HG03108 (cell line): ENCODE data around the gene SLC7A5.
"Not testable (repeated sequence)": the region's sequence is repeated elsewhere in the genome, so short reads cannot be mapped to it uniquely, and the experiment has no call there.

Experiments used
- ATAC-seq: cut with Tn5 transposase; IDR thresholded peaks from one replicate; pipeline ENCODE4 v1.9.1; 2021; ENCODE audit warnings: moderate library complexity; ENCODE audit not compliant: unreplicated experiment

The SLC7A5 gene

DNA sequence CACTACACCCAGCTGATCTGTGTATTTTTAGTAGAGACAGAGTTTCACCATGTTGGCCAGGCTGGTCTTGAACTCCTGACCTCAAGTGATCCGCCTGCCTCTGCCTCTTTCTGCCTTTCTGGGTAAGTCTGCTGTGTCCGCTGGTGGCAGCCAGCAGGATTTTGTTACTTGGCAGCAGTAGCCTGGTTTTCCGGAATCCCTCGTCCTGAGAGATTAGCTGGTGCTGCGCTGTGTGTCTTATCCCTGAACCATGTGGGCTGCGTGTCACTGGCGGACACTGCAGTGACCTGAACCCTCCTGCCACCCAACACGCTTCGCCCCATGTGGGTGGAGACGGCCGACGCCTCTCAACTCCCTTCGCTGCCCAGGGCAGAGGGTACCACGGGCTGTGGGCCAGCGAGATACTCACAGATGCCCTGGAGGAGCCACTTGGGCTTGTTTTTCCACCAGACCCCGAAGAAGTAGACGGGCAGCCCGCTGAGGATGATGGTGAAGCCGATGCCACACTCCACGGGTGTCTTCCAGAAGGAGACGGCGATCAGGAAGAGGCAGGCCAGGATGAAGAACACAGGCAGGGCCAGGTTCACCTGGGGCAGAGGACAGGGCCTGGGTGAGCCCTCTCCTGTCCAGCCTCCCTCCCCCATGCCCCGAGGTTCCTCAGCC is 35.2 kb downstream of the SLC7A5 start:
- ATAC-seq = no peak

DNA sequence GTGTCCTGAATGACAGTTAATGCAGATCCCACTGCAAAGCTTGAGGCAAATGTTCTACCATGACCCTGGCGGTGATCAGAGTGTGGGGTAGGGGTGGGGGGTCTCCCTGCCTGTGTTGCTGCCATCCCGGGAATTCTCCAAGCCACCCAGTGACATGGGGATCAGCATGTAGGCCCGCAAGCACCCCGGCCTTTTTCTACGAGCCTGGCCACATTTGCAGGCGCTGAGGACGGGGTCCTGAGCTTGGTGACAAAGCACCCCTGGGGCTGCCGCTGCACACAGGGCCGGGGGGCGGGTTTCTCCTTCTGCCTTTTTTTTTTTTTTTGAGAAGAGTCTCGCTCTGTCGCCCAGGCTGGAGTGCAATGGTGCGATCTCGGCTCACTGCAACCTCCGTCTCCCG is 35.8 kb downstream of the SLC7A5 start:
- no peak for ATAC-seq

DNA sequence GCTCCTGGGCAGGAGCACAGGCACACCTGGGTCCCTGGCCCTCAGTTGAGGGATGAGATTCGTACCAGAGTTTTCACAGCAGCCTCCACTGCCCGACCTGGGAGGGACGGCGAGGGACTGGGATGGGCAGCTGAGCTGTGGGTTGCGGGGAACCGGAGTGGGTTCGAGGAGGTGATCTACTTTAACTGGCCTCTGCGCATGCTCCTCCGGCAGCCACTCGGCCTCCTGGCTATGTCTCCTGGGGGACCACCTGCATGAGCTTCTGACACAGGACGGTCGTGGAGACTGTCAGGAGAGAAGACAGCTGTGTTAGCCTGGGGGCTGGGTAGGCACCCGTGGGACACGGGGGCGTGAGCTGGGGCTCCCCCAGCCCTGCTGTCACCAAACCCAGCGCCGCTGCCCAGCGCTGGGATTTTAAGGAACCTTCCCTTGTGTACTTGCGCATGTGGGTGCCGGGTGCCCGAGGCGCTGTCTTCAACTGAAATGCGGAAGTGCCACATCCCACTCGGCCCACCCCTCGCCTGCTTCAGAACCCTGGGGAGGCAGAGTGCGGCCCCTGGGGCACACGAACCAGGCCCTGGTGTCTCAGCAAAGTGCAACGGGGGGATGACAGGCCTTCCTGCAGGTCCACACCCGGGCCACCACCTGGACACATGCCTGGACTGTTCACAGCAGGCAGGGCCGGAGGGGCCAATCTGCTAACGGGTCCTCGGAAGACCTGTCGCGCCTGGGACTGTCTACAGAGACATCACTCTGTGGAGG is 36.4 kb downstream of the SLC7A5 start:
- no peak for ATAC-seq

DNA sequence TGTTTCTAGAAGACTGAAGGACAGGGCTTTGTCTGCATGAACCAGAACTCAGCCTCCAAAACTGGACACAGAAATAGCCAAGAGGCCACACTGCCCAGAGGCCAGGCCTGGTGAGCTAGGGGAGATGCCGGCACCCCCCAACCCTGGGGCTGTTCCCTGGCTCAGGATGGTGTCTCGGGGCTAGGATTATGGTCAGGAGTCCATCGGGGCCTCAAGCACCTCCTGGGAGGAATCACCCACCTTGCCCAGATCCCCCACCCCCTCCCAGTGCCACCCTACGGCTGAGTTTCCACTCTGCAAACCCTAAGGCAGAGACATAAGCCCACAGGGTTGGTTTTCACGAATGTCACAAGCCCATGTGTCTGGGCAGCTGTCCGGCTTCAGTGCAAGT is 37.2 kb downstream of the SLC7A5 start:
- no peak for ATAC-seq

DNA sequence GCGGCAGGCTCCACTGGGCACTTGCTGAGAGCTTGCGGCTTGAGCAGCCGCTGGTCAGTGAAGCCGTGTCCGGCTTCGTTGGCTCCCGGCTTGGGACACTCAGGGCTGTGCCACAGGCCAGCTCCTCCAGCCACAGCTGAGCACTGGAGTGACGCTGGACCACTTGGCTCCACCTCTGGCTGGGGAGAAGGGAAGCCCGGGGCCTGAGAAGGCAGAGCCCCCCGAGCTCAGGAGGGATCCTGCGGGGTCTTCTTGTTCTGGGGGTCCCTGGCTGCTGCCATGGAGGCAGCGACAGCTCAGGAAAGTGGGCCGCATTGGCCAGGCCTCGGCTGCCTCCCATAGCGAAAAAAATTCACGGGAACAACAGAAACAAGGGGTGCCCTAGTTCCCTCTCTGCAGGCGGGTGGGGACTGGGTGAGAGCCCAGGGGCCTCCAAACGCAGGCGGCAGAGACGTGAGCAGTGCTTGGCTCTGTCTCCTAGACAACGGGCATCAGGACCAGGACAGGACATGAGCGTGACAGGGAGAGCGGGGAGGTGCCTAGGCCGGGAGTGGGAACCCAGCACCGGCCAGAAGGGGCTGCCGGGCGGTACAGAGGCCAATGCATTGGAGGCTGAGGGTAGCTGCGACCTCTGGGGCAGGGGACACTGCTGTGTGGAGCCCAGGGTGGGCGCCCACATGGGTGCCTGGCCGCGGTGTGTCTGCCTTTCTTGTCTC is 37.7 kb downstream of the SLC7A5 start:
- ATAC-seq = no peak

DNA sequence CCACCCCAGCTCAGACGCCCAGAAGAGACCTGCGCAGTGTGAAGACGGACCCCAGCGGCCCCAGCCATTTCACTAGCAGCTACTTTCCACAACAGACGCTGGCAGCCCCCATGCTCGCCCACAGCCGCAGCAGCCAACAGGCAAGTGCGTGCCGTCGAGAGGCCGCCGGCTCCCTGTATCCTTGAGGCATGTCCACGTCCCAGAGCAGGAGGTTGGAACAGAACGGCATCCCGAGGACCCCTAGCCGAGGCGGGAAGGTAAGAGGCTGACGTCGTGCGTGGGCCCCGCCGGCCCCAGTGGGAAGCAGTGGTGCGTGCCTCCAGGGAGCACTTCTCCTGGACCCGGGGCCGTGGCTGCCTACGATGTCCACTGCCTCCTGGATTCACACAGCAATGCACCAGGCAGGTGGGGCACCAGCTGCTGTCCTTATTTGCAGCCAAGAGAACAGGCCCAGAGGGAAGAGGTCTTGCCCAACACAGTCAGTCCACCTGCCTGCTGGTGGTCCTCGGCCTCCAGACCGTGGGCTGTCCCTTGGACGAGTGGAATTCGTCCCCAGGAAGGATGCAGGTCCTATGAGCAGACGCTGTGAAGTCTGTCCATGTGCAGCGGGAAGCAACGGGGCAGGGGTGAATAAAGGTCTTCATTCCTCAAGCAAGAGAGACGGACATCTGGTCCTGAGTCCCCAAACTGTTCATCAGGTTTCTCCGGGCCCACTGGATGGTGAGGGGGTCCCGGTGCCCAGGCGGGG is 38.5 kb downstream of the SLC7A5 start:
- ATAC-seq = no peak

DNA sequence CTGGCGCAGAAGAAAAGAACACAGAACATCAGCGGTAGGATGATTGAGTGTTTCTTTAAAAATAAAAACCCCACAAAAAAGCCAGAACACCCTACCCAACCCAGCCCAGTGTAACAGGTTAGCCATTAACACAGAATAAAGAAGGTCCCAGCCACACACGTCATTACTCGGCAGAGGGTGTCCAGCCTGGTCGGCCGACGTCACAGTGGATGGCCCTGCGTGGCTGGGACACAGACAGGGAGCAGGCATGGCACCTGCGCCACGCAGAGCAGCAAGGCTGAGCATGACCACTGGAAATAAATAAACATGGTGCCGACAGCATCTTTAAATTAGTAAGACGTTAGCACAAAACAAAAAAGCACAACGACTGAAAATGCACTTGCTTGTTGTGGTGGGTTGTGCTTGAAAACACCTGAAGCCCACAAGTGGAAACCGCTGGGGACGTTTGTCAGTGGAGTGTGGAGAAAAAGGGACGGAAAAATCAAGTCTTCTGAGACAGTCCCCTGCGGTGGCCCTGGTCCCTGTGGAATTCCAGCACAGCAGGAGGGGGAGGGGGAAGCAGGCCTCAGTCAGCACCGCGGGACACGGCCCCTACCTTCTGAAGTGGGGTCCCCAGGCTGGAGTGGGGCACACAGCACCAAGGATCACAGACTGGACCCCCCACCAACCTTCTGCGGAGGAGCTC is 39.2 kb downstream of the SLC7A5 start:
- no peak for ATAC-seq

DNA sequence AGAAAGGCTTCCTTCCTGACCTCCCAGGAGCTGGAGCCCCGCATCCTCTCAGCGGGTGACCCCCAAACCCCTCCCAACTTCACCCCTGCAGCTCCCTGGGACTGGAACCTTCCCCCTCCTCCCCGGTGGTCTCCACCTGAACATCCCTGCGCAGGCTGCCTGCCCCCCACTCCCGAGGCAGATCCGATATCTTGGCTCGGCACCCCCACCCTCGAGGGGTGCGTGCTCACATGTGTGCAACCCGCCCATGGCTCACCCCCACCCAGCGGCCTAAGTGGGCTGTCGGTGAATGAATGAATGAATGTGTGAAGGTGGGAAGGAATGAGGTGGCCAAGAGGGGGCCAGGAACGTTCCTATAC is 39.7 kb downstream of the SLC7A5 start:
- ATAC-seq = no peak

DNA sequence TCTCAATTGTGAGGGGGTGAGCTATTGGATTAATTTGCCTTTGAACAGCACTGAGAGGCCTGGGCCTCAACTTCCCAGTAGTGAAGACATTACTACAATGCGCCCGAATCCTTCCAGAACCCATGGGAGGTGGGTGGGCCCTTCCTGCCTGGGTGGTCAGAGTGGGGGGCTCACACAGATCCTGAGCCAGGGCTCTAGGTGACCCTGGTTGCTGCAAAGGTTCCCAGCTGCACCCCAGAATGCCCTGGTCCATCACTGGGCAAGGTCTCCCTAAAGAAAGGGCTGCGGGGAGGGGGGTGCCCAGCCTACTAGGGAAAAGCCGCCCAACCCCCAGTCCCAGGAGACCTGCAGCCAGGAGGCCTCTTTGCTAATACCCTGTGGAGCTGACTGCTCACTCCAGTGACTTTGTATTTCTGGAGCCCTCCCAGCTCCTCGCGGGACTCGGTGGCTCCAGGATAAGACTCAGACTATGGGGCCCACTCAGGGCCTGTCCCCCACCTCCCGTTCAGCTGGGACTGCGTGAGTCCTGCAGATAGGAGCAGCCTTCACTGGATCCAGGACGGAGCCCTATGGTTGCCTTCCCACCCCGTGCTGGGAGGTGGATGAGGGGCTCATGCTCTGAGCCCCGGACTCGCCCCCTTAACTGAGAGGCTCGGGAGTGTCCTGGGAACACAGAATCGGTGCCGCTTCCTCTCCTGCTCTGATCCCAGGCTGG is 40.2 kb downstream of the SLC7A5 start:
- ATAC-seq = no peak

DNA sequence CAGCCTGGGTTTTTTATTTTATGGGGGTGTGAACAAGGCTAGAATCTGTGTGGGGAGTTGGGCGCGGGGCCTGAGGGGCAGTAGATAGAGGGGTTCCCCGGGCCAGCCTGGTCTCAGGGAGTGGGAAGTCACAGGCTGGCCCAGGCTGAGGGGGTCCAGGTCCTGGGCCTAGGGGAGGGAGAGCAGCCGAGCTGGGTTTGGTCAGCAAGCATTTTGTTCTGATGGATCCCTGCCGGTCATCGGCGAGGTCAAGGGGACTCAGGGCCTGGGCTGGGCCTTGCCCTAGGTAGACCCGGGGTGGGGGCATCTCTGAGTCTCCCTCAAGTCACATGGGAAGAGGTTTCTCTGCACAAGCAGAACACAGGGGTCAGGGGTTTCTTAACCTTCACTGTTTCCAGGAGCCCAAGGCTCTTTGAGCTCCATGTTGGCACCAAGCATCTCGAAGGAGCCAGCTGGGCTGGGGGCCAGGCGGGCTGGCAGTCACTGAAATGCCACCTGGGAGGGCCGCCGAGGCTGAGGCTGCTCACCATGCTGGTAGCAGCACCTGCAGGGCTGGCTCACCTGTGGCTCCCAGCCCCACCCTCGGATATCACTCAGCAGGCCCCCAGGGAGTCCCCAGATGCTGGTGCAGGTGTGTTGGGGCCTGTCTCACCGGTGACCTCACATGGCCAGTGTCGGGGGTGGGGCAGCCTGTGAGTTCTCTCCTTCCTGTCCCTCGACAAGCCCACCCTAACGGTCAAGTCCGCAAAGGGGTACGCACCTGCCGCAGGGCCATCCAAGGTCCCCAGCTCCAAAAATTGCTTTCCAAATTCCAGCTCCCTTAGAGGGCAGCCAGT is 41.0 kb downstream of the SLC7A5 start:
- ATAC-seq = no peak

DNA sequence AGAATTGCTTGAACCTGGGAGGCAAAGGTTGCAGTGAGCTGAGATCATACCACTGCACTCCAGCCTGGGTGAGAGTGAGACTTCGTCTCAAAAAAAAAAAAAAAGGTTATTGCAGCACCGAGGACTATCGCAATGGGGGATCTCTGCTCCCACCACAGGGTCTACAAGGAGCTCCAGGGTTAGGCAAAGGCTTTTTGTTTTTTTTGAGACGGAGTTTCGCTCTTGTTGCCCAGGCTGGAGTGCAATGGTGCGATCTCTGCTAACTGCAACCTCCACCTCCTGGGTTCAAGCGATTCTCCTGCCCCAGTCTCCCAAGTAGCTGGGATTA is 41.8 kb downstream of the SLC7A5 start:
- ATAC-seq = not testable (repeated sequence)

DNA sequence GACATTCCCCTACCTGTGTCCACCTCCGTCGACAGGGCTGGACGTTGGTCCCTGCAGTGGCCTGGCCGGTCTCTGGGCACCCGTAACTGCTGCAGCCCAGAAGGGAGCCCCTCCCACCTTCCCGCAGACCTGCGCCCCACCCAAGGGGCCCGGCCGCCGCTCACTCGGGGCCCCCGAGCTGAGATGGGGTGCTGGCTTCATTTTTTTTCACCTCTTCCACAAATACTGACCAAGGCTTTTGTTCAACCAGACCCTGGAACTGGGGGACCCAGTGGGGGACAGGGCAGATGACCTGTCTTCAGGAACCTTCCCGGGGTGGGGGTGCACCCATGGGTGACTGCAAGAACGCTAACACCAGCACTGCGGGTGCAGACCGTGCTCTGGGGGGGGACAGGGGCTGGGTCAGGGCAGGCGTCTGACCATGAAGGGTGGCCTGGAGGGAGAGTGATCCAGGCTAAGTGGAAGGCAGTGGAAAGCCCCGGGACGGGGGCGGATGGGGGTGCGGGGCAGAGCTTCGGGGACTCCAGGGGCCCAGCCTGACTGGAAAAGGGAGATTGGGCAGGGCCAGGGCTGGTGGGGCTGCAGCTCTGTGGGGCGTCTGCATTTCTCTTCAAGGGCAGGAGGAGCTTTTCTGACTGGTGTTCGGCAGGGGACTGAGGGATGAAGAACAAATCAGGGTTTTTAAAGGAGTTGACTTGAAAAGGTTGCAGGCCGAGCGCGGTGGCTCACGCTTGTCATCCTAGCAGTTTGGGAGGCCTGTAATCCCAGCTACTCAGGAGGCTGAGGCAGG is 42.3 kb downstream of the SLC7A5 start:
- no peak for ATAC-seq

DNA sequence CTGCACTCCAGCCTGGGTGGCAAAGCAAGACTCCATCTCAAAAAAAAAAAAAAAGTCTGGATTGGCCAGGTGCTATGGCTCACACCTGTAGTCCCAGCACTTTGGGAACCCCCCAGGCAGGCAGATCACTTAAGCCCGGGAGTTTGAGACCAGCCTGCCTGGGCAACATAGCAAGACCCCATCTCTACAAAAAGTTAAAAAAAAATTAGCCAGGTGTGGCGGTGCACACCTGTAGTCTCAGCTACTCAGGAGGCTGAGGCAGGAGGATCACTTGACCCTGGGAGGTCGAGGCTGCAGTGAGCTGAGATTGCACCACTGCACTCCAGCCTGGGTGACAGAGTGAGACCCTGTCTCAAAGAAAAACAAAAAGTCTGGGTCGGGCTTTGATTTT is 42.9 kb downstream of the SLC7A5 start:
- not testable (repeated sequence) for ATAC-seq

DNA sequence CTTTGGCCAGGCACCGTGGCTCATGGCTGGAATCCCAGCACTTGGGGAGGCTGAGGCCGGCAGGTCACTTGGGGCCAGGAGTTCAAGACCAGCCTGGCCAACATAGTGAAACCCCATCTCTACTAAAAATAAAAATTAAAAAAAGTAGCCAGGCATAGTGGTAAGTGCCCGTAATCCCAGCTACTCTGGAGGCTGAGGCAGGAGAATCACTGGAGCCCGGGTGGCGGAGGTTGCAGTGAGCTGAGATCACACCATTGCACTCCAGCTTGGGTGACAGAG is 43.5 kb downstream of the SLC7A5 start:
- ATAC-seq = not testable (repeated sequence)

DNA sequence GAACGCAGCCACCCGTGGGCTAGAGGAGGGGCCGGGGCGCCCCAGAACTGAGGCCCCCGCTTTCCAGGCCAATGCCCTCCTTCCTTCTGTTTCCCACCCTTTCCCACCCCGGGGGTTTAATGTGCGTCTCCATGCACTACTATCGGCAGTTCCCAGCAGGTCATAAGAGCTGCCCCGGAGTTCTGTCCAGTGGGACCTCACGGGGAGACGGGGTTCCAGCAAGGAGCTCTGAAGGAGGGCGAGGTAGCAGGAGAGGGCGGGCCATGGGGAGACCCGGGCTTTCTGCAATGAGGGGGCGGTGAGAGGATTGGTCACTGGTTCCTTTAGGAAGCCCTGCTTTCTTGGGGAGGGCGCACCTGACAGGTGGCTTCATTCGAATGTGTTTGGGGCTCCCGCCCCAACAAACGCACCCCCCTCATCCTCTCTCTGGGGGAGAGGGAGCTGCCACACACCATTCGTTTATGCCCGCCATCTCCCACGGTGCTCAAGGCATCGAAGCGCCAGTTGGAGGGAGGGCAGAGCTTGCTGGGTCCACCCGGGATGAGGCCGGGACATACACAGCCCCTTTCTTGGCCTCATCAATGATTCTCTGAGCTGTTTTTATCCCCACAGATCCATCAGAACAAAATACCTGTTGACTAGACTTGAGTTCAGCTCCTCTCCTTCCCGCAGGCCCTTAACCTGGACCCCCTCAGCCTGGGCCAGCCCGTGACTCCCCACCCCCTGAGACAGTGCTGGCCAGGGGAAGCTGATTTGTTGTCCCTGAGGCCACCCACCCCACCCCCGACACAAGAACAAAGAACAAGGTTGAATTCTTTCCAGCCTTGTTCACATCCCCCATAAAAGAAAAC is 44.1 kb downstream of the SLC7A5 start:
- ATAC-seq = no peak

DNA sequence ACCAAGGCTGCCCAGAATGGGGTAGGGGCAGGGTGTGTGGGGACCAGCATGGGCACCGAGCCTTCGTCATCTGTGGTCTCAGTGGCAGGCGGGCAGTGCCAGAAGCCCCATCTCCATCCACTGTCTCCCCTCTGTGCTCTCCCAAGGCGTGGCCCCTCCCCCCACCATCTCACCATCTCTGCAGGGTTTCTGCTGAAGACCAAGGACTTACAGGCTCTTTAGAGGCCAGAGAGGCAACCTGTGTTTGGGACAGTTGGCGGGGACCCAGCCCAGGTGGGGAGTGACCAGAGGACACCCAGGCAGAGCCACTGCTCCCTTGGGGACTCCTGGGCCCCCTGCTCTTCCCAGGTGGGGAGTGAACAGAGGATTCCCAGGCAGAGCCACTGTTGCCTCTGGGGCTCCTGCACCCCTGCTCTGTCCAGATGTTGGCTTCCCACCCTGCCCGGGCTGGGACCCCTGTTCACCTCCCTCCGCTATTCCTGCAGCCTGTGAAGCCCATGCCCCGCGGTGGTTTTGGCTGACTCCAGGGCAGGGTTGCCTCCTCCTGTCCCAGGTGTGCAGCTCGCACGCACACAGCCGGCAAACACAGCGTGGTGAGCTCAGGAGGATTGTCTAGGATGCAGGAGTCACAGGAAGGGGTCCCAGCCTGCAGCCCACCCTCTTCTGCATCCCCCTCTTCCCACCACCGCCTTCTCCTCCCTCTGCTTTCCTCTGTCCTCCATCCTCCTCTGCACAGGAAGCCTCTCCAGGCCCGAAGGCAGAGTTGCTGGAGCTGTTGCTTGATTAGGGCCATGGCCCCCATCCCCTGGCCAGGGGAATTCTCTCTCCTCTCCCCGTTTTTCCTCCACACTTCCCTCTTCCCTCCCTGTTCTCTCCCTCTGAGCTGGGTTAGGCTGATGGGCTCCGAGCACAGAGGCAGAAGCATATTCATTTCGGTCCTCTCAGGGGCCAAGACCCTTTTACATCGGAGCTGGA is 45.0 kb downstream of the SLC7A5 start:
- no peak for ATAC-seq
